HG02870 (cell line): ENCODE results near the gene PTPRO.
A peak's percentile ranks its signal among the peaks of the same experiment; 100 is the strongest.
"Not testable (repeated sequence)": the region's sequence is repeated elsewhere in the genome, so short reads cannot be mapped to it uniquely, and the experiment has no call there.

Experiments used
- ATAC-seq: cut with Tn5 transposase; IDR thresholded peaks from one replicate; pipeline ENCODE4 v1.9.1; 2021; ENCODE audit warnings: mild to moderate bottlenecking, moderate library complexity; ENCODE audit not compliant: unreplicated experiment

Gene PTPRO

GRCh38 chr12:15599266-15600037, 277.1 kb downstream of the PTPRO start:
- ATAC-seq: no peak

GRCh38 chr12:15600223-15600935, 278.1 kb downstream of the PTPRO start:
- ATAC-seq: no peak

DNA sequence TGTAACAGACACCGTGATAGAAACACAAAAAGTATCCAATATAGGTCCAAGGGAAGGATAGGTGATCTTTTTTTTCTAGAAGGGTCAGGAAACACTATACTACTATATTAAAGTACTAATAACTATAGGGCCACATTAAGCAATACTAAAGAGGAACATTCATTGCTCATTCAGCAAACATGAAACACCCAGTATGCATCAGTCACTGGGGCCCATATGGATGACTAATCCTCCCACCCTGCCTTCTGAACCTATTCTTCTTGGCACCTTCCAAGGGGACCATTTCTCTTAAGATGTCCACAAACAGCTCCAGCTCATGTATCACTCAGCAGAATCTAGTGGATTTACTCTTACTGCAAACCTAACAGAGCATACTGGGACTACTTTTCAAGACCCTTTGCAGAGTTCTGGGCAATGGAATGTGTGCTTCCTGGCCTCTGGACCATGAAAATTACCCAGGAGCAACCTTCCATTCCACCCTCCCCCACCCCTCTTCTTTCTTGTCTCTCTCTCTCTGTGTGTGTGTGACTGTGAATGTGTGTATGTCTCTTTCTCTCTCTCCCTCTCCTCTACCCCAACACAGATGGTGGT, 279.0 kb downstream of the PTPRO start:
- no peak for ATAC-seq

- ATAC-seq: no peak
Observed at GRCh38 chr12:15602051-15602672, 279.9 kb downstream of the PTPRO start.

- ATAC-seq: no peak
Observed at GRCh38 chr12:15603474-15604085, 281.3 kb downstream of the PTPRO start.

DNA sequence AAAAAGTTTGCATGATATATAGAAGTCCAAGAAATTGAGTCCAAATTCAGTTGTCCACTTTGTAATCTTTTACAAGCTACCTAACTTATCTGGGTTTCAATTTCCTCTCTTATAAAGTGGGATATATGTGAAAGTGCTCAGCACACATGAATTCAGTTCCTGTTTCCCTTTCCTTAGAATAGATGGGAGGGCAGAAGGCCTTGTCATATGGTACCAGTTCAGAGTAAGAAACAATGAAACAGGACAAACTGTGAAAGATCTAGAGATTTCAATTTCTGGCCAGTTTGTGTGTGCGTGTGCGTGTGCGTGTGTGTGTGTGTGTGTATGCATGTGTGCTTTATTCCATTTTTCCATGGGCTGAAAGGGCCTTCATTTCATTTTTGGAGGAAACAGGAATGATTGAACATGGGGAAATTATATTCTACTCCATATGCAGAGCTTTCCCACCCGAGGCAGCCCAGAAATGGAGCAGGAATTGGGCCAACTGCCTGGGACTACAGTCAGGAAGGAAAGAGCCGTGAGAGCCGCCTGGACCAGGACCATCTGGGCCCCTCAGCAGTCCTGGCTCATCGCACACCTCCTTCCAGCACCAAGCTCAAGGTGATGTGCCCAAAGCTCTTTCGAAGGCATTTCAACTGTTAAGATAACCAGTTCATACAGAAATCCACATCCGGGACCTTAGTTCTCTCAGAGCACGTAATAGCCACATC, 283.7 kb downstream of the PTPRO start:
- ATAC-seq: no peak

GRCh38 chr12:15608406-15608805, 286.1 kb downstream of the PTPRO start:
- ATAC-seq: no peak

GRCh38 chr12:15608941-15609340, 286.6 kb downstream of the PTPRO start:
- ATAC-seq: no peak

GRCh38 chr12:15613981-15614380, 291.7 kb downstream of the PTPRO start:
- ATAC-seq: no peak

- ATAC-seq: not testable (repeated sequence)
Observed at GRCh38 chr12:15616495-15616894, 294.2 kb downstream of the PTPRO start.

- ATAC-seq: no peak
Observed at GRCh38 chr12:15620741-15621539, 298.6 kb downstream of the PTPRO start.

GRCh38 chr12:15625075-15625474, 302.8 kb downstream of the PTPRO start:
- no peak for ATAC-seq

DNA sequence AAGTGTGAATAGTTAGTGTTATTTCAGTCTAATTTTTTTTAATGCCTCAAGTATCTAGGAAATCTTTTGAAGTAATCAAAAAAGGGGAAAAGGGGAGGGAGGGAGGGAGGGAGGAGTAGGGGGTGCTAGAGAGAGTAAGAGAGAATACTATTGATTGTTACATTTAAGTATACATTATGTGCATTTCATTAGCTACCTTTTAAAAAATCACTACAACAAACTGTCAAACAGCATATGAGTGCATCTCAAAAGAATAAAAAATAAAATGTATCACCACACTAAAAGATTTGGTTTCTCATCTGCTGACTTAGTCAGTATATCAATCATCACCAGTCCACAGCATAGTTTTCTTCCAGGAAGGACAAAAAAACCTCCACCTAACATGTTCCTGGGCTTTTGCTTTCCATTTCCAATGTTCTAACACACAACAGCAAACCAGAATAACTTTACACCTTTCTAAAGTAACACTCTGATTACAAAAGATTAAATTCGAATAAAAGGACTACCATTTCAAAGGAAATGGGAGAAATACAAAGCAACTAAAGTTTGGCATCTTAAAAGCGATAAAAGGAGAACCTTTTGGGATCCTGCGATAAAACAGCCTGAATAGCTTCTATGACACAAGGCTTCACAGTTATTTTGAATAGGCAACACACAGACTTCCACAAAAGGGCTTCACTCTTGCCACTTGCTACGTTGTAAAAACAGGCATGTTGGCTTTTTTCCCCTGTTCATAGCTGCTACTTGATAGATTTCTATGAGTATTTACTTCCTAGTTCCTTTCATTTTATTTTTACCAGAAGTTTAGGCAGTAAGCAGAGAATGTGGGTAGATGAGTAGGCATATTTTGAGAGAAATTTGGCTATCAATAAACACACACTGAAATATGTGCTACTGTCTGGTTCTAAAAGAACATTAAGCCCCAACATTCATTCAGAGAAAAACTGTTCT, 306.0 kb downstream of the PTPRO start:
- ATAC-seq: no peak

GRCh38 chr12:15629108-15629507, 306.8 kb downstream of the PTPRO start:
- ATAC-seq: peak; percentile 40

DNA sequence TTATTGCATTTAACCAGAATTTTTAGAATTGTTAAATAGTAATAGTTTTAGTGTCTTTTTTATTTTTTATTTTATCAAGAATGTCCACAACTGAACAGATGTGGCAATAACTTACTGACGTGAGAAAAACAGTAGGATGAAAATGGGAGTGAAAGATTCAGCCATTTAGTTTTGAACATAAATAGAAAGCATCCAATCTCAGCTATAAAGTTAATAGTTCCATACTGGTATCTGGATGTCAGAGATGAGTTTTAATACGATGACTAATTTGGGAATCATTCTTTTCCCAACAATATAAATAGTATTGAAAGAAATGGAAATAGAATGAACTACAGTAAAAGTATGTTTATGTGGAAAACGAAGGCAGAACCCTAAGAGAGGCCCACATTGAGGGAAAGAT, 307.5 kb downstream of the PTPRO start:
- no peak for ATAC-seq

GRCh38 chr12:15631007-15631715, 308.9 kb downstream of the PTPRO start:
- no peak for ATAC-seq

GRCh38 chr12:15632708-15633107, 310.4 kb downstream of the PTPRO start:
- ATAC-seq: no peak

GRCh38 chr12:15633201-15633600, 310.9 kb downstream of the PTPRO start:
- no peak for ATAC-seq
